ENCODE data around the gene SELENOP.

DNA sequence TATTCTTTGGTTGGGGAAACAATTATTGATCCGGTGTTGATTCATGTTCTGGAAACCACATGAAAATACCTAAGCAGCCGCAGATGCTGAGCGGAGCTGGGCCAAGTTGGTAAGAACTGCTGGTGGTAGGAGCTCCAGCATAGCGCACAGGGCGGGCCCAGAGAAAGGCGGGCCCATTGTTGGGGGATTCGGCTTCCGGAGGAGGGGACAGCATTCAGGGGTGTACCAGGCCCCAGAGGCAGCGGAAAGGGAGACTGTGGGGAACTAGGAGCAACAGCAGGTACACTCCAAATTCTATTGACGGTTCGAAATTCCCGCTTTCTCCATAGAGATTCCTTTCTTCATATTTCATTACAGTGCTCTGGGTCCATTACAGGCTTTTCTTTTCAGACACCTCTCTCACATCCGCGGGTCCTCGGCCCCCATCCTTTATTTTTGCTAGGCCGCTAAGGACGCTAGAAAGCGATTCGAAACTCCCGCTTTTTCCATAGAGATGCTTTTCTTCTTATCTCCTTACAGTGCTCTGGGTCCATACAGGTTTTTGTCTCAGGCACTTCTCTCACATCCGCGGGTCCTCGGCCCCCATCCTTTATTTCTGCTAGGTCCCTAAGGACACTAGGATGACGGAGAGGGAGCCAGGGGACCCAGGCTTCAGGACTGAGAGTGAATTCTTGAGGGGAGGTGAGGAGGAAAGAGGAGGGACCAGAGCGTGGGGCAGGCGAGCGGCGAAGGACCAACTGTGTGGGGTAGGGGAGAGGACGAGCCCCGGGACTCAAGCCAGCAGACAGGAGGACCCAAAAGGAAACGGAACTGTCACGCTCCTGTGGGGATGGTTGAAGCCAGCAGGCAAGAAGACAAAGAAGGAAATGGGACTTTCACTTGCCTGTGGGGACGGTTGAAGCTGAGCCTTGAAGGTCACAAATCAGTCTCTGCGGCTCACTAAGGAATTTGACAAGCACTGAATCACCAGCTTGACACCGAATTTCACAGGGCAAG is 54.8 kb downstream of the SELENOP start, which contains the start of gene CCDC152:
- no peak for TF ChIP-seq CTCF (IDR thresholded peaks at IDR 0.05; ENCODE audit: insufficient read depth, low read length, poor library complexity, severe bottlenecking)
- no peak for TF ChIP-seq EZH2phosphoT487 (conservative IDR thresholded peaks at IDR 0.05; ENCODE audit: low read length)

Data from SU-DHL-6 (cell line).